ENCODE measurements around the gene SBNO2.

SBNO2 gene

GRCh38 chr19:1105008-1105872 lies 68.8 kb downstream of the SBNO2 start:
- peaks cover 34% of the 10 kb centered on the region for H3K36me3 ChIP-seq (ENCODE audit: control insufficient read depth, insufficient read depth, low read length)
- no peaks in the 10 kb centered on the region for H3K9me3 ChIP-seq (ENCODE audit: control insufficient read depth, insufficient read depth, low read depth, low read length)
- H3K27ac ChIP-seq (ENCODE audit: low read depth, low read length), result peak overlapping the region; percentile 78; the same call in 1 of the 2 replicates
- peaks cover 18% of the 10 kb centered on the region for H3K4me1 ChIP-seq (ENCODE audit: control insufficient read depth, insufficient read depth, low read length)
- no peaks in the 10 kb centered on the region for H3K27me3 ChIP-seq (ENCODE audit: control insufficient read depth, insufficient read depth, low read length)
- H3K9ac ChIP-seq (ENCODE audit: low read length), result peak overlapping the region; percentile 65
- H3K4me3 ChIP-seq (ENCODE audit: low read depth, low read length), result peak overlapping the region; percentile 64

GRCh38 chr19:1104311-1105007 lies 69.6 kb downstream of the SBNO2 start:
- Histone ChIP-seq H3K27me3 (ENCODE audit: control insufficient read depth, insufficient read depth, low read length) (no peaks in the 10 kb centered on the region), H3K9ac (ENCODE audit: low read length) (peak overlapping the region; percentile 83), H3K27ac (ENCODE audit: low read depth, low read length) (peak overlapping the region; percentile 78; the same call in 1 of the 2 replicates), H3K4me1 (ENCODE audit: control insufficient read depth, insufficient read depth, low read length) (peaks cover 18% of the 10 kb centered on the region), H3K9me3 (ENCODE audit: control insufficient read depth, insufficient read depth, low read depth, low read length) (0 out of 2 replicates have a peak, but pooled peaks cover 2% of the 10 kb centered on the region), H3K36me3 (ENCODE audit: control insufficient read depth, insufficient read depth, low read length) (peaks cover 27% of the 10 kb centered on the region), H3K4me3 (ENCODE audit: low read depth, low read length) (peak overlapping the region; percentile 64)

- Histone ChIP-seq H3K9me3 (ENCODE audit: control insufficient read depth, insufficient read depth, low read depth, low read length) (0 out of 2 replicates have a peak, but pooled peaks cover 2% of the 10 kb centered on the region), H3K9ac (ENCODE audit: low read length) (peak within 1 kb of the TSS; percentile 83), H3K4me1 (ENCODE audit: control insufficient read depth, insufficient read depth, low read length) (peaks cover 18% of the 10 kb centered on the region), H3K27me3 (ENCODE audit: control insufficient read depth, insufficient read depth, low read length) (no peaks in the 10 kb centered on the region), H3K27ac (ENCODE audit: low read depth, low read length) (peak within 1 kb of the TSS; percentile 78; the same call in 1 of the 2 replicates), H3K4me3 (ENCODE audit: low read depth, low read length) (peak within 1 kb of the TSS; percentile 64), H3K36me3 (ENCODE audit: control insufficient read depth, insufficient read depth, low read length) (peaks cover 23% of the 10 kb centered on the region)
These were observed 70.3 kb downstream of the SBNO2 start, which contains the start of gene GPX4 for GRCh38 chr19:1103708-1104310. TSS of gene GPX4 (plus strand) at chr19:1103994. CDS start at chr19:1104044, 50 bp downstream.

- H3K4me1 ChIP-seq (ENCODE audit: control insufficient read depth, insufficient read depth, low read length), result peaks cover 18% of the 10 kb centered on the region
- no peaks in the 10 kb centered on the region for H3K27me3 ChIP-seq (ENCODE audit: control insufficient read depth, insufficient read depth, low read length)
- peaks cover 20% of the 10 kb centered on the region for H3K36me3 ChIP-seq (ENCODE audit: control insufficient read depth, insufficient read depth, low read length)
- H3K9ac ChIP-seq (ENCODE audit: low read length), result no peak overlapping the region
- H3K4me3 ChIP-seq (ENCODE audit: low read depth, low read length), result peak overlapping the region; percentile 49
- peak overlapping the region; percentile 49; the same call in 1 of the 2 replicates for H3K27ac ChIP-seq (ENCODE audit: low read depth, low read length)
- H3K9me3 ChIP-seq (ENCODE audit: control insufficient read depth, insufficient read depth, low read depth, low read length), result 0 out of 2 replicates have a peak, but pooled peaks cover 2% of the 10 kb centered on the region
These were observed 70.8 kb downstream of the SBNO2 start for GRCh38 chr19:1103132-1103707.

GRCh38 chr19:1102407-1103131 lies 71.5 kb downstream of the SBNO2 start:
- Histone ChIP-seq H3K9ac (ENCODE audit: low read length) (no peak overlapping the region), H3K27ac (ENCODE audit: low read depth, low read length) (no peak overlapping the region), H3K27me3 (ENCODE audit: control insufficient read depth, insufficient read depth, low read length) (no peaks in the 10 kb centered on the region), H3K36me3 (ENCODE audit: control insufficient read depth, insufficient read depth, low read length) (peaks cover 18% of the 10 kb centered on the region), H3K4me1 (ENCODE audit: control insufficient read depth, insufficient read depth, low read length) (peaks cover 22% of the 10 kb centered on the region), H3K4me3 (ENCODE audit: low read depth, low read length) (no peak overlapping the region), H3K9me3 (ENCODE audit: control insufficient read depth, insufficient read depth, low read depth, low read length) (0 out of 2 replicates have a peak, but pooled peaks cover 2% of the 10 kb centered on the region)

GRCh38 chr19:1101337-1101698 lies 72.8 kb downstream of the SBNO2 start:
- H3K36me3 ChIP-seq (ENCODE audit: control insufficient read depth, insufficient read depth, low read length), result peaks cover 6% of the 10 kb centered on the region
- peaks cover 22% of the 10 kb centered on the region for H3K4me1 ChIP-seq (ENCODE audit: control insufficient read depth, insufficient read depth, low read length)
- no peaks in the 10 kb centered on the region for H3K27me3 ChIP-seq (ENCODE audit: control insufficient read depth, insufficient read depth, low read length)
- 0 out of 2 replicates have a peak, but pooled peaks cover 2% of the 10 kb centered on the region for H3K9me3 ChIP-seq (ENCODE audit: control insufficient read depth, insufficient read depth, low read depth, low read length)
- H3K27ac ChIP-seq (ENCODE audit: low read depth, low read length), result peak overlapping the region; percentile 5; the same call in 1 of the 2 replicates
- H3K4me3 ChIP-seq (ENCODE audit: low read depth, low read length), result no peak overlapping the region
- no peak overlapping the region for H3K9ac ChIP-seq (ENCODE audit: low read length)

- H3K27me3 ChIP-seq (ENCODE audit: control insufficient read depth, insufficient read depth, low read length), result no peaks in the 10 kb centered on the region
These were observed 75.7 kb downstream of the SBNO2 start for GRCh38 chr19:1098177-1099051.

GRCh38 chr19:1097810-1098176 lies 76.3 kb downstream of the SBNO2 start:
- Histone ChIP-seq H3K27me3 (ENCODE audit: control insufficient read depth, insufficient read depth, low read length) (no peaks in the 10 kb centered on the region), H3K27ac (ENCODE audit: low read depth, low read length) (no peak overlapping the region), H3K9me3 (ENCODE audit: control insufficient read depth, insufficient read depth, low read depth, low read length) (0 out of 2 replicates have a peak, but pooled peaks cover 2% of the 10 kb centered on the region), H3K4me1 (ENCODE audit: control insufficient read depth, insufficient read depth, low read length) (peaks cover 17% of the 10 kb centered on the region; the same call in 1 of the 2 replicates), H3K36me3 (ENCODE audit: control insufficient read depth, insufficient read depth, low read length) (peaks cover 11% of the 10 kb centered on the region), H3K4me3 (ENCODE audit: low read depth, low read length) (no peak overlapping the region), H3K9ac (ENCODE audit: low read length) (no peak overlapping the region)

More at GRCh38 chr19:1098177-1099051, 75.7 kb downstream of the SBNO2 start:
- Histone ChIP-seq H3K9ac (ENCODE audit: low read length) (no peak overlapping the region), H3K36me3 (ENCODE audit: control insufficient read depth, insufficient read depth, low read length) (peaks cover 6% of the 10 kb centered on the region; the same call in 1 of the 2 replicates), H3K9me3 (ENCODE audit: control insufficient read depth, insufficient read depth, low read depth, low read length) (0 out of 2 replicates have a peak, but pooled peaks cover 2% of the 10 kb centered on the region), H3K4me1 (ENCODE audit: control insufficient read depth, insufficient read depth, low read length) (peaks cover 20% of the 10 kb centered on the region), H3K27ac (ENCODE audit: low read depth, low read length) (no peak overlapping the region), H3K4me3 (ENCODE audit: low read depth, low read length) (no peak overlapping the region)

- Histone ChIP-seq H3K27ac (ENCODE audit: low read depth, low read length) (peak within 1 kb of the TSS; percentile 84; the same call in 1 of the 2 replicates), H3K27me3 (ENCODE audit: control insufficient read depth, insufficient read depth, low read length) (no peaks in the 10 kb centered on the region), H3K4me1 (ENCODE audit: control insufficient read depth, insufficient read depth, low read length) (peaks cover 4% of the 10 kb centered on the region; the same call in 1 of the 2 replicates), H3K9ac (ENCODE audit: low read length) (peak within 1 kb of the TSS; percentile 90), H3K4me3 (ENCODE audit: low read depth, low read length) (peak within 1 kb of the TSS; percentile 92), H3K9me3 (ENCODE audit: control insufficient read depth, insufficient read depth, low read depth, low read length) (0 out of 2 replicates have a peak, but pooled peaks cover 2% of the 10 kb centered on the region), H3K36me3 (ENCODE audit: control insufficient read depth, insufficient read depth, low read length) (peaks cover 27% of the 10 kb centered on the region)
These were observed 78.9 kb downstream of the SBNO2 start, which contains the start of gene POLR2E for GRCh38 chr19:1094978-1095701. TSS of gene POLR2E (minus strand) at chr19:1095375. CDS start at chr19:1095315, 60 bp downstream.

Data from HUES6 (cell line).